GM21717 (cell line): ENCODE data around the gene MICAL3.

Experiments used
- ATAC-seq: cut with Tn5 transposase; IDR thresholded peaks from one replicate; pipeline ENCODE4 v1.9.1; 2021; ENCODE audit warnings: mild to moderate bottlenecking, moderate library complexity; ENCODE audit not compliant: unreplicated experiment

MICAL3 gene

DNA sequence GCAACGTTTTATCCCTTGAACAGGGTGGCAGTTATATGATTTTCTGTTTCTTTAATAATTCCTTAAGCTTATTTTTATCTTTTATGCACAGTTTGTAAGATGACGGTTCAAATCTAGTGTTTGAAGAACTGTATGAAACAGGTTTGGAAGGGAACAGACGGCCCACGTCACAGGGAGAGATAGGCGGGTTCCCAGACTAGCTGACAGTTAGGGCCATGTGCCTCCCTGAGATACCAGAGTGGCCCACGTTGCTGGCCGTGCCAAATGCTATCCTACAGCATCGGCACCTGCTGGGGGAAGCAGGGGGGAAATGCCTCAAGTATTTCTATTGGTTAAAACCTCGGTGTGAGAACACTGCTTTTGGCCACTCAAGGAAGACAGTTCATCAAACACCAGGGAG, 199.9 kb downstream of the MICAL3 start:
- no peak for ATAC-seq

DNA sequence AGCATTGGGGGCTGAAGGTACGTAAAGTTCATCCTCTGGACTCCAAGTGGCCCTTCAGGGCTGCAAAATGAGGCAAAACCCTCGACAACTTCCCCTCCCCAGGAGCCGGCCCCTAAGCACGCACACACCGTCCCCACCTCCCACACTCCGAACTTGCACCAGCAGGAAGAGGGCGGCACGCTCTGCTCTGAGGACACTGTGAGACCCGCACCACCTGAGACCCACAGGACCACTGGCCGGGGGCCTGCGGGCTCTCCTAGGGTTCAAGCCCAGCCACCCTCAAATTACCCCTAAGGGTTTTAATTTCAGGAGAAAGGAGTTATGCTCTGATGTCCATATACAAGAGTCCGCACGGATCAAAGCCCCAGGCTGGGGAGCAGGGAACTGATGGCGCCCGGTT, 200.4 kb downstream of the MICAL3 start:
- ATAC-seq = no peak

DNA sequence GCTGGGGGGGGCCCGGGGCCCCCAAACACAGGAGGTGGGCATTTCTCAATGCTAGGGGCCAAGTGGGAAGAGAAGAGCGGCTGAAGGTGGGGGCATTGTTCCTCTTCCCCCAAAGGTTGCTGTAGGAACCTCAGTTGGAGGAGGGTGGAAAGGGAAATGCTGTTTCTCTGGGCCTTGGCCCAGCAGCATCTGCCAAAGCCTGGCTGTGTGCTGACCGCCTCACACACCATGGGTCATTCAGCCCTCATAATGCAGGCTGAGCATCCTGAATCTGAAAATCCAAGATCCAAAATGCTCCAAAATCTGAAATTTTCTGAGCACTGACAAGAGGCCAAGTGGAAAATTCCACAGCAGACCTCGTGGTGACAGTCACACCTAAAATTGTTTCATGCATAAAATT, 201.1 kb downstream of the MICAL3 start:
- ATAC-seq = no peak

DNA sequence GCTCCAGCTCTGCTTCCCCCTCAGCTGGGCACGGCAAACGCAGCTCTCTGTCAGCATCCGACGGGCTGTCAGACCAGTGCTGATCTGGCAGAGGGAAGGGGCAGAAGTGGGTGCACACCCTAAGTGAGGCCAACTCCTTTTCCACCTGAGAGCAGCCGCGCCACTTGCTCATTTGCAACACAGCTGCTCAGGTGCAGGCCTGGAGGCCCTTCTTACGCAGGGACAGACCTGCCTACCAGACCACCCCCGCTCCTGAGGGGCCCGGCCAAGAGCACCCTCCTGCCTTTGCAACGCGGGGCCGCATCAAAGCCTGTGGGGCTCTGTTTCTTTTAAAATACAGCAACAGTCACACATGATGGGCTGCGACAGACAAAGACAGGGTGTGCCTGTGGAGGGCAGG, 202.3 kb downstream of the MICAL3 start:
- no peak for ATAC-seq

DNA sequence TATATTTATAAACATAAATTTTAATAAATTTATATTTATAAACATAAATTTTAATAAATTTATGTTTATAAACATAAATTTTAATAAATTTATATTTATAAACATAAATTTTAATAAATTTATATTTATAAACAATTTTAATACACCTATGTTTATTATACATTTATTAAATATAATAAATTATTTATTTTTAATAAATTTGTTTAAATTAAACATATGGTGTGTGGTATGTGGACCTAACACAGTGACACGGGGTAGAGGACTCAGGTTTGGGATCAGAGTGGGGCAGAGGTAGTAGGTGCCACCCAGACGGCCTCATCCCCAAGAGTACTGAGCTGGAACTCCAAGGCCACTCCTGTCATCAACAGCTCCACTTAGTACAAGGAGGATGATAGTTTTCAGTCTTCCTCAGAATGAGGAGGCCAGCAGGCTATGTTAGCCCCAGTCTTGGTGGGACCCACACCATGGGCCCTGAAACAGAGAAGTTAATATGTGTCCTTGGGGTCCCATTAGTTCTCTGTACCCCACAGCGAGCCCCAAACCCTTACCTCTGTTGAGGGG, 203.4 kb downstream of the MICAL3 start:
- no peak for ATAC-seq

DNA sequence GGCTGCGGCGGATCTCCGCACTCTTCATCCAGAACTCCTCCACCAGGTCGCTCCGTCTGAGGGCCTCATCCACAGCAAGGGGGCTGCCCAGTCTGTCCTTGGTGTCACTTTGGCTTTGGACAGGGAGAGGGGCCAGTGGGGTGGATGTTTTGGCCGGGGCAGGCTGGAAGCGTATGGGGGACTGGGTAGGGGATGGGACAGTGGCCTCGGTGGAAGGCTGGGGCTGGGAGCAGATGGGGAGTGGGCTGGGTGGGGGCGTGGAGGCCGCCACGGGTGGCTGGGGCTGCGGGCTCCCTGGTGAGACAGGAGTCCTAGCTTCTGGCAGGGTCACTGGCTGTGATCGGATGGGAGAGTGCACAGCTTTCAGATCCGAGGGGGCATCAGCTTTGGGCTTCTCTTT, 205.7 kb downstream of the MICAL3 start:
- ATAC-seq = no peak

DNA sequence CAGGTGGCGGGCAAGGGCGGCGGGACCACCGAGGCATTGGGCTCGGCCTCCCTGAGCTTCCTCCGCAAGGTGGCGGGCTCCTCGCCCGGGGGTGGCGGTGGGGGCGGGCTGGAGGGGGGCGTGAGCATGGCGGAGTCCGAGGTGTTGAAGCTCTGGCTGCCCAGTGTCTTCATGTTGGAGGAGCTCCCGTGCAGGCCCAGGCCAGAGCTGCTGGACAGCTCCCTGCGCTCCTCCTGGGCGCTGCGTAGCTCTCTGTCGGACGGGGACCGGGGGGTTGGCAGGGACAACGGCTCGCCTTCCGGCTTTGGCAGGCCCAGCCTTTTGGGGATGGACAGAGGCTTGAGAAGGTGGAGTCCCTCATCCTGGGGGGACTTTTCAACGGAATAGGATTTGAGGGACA, 206.2 kb downstream of the MICAL3 start:
- ATAC-seq = no peak

DNA sequence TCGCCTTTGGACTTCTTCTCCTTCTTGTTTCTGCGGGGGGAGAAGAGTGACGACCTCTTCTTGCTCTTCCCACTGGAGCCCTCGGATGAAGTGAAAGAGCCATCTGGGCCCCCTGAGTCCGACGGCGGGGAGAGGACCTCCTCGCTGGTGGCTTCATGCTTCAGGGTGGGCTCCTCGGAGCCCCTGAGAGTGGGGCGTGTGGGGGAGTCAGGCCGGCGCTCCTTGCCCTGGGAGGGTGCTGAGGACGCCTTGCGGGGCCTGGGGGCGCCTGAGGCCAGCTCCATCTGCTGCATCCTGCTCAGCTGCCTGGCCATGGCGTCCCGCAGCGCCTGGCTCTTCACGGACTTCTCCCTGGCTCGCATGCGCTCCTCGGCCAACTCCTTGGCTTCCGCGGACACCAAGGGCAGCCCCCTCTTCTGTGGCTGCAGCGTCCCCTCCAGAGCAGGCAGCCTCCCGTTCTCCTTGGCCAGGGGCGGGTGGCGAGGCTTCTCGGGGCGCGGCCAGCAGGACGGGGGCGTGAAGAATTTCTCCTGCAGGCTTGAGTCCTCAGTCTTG, 206.8 kb downstream of the MICAL3 start:
- ATAC-seq = no peak

DNA sequence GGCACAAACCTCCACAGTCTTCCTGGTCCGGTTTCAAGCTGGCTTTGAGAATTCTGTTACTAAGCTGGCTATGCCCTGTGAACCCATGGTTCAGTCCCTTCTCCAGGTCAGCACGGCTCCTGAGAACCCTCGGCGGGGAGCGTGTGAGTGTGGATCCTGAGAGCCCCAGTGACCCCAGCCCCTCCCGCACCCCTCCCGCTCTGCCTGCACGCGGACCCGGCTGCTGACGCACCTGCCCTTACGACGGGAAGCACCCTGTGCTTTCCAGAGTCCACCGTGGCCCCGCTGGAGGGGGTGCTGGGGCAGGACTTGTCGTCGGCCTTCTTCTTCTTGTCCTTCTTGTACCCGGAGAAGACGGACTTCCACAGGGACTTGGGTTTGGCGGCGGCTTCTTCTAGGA, 207.3 kb downstream of the MICAL3 start:
- ATAC-seq = no peak

DNA sequence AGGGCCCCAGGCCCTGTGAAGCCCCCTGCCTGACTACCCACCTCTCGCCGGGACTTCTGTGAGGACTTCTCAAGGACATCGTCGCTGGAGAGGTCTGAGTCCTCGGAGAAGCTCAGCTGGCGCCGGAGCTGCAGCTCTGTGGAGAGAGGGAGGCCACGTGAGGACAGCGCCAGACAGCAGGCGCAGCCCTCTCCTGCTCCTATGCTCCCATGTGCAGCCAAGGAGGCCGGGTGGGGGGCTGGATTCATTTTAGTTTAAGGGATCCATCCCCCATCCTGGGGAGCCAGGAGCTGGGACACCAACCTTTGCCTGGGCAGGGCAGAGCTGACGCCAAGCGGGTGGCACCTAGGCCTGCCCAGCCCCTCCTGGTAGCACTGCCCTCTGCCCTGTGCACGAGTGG, 207.7 kb downstream of the MICAL3 start:
- ATAC-seq = no peak

DNA sequence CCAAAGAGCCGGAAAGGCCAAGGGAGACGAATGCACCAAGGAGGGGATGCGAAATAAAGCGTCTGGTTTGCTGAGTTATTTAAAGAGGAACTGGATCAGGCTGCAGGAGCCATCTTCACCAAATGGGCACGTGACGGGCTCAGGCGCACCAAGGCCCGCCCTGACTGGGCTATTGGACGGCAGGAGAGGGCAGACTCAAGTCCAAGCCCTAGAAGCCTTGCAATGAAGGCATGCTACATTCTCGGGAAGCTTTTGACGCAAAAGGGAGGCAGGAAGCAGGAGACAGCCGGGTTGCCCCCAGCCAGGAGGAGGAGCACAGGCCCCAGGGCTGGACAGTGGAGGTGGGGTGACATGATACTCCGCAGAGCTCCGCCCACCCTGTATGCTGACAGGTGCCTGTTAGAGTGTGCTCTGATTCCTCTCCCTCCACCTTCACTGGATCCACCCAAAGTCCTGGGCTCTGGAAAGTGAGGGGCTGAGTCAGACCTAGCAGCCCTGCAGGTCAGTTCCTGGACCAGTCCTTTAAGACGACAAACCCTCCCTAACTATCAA, 208.6 kb downstream of the MICAL3 start:
- ATAC-seq = no peak

DNA sequence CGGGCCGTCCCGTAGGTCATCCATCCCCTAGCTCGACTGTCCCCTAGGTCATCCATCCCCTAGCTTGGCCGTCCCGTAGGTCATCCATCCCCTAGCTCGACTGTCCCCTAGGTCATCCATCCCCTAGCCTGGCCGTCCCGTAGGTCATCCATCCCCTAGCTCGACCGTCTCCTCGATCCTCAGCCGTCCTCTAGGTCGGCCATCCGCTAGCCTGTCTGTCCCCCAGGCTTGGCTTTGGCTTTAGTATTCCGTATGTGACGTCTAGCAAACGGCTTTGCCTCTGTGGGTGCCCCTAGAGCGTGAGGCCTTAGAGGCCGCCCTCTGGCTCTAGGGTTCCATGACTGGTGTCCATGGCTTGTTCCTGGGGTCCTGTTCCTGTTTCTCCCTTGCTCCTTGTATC, 209.5 kb downstream of the MICAL3 start:
- no peak for ATAC-seq

DNA sequence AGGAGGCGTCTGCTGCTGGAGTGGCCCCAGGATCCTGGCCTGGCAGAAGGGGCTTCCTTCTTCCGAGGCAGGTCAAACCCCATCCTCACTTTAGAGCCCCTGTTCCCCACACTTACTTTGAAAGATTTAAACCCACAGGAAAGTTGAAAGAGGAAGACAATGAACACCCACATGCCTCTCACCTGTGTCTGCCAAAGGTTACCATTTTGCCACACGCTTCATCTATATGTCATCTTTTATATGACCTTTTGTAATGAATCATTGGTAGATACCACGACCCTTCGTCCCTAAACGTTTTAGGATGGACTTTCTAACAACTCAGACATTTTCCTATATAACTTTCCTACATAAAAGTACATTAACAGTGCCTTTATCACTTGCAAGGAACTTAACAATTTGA, 210.3 kb downstream of the MICAL3 start:
- ATAC-seq = no peak

DNA sequence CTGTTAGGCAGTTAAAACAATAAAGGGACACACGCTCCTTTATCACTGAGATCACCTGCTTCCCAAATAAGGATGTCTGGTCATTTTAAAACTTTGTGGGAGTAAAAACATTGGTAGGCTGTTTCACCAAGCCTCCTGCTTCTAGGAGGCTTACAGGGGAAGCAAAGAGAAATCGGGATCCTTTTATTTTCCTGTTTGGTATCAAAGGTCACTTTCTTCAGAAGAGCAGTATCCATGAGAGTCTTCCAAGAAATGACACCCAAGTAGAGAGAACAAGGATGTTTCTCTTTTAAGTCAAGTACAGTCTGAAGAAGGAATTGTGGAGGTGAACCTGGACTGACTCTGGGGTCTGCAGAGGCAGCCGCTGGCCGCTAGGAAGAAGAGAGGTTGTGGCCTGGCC, 213.2 kb downstream of the MICAL3 start:
- ATAC-seq = no peak

DNA sequence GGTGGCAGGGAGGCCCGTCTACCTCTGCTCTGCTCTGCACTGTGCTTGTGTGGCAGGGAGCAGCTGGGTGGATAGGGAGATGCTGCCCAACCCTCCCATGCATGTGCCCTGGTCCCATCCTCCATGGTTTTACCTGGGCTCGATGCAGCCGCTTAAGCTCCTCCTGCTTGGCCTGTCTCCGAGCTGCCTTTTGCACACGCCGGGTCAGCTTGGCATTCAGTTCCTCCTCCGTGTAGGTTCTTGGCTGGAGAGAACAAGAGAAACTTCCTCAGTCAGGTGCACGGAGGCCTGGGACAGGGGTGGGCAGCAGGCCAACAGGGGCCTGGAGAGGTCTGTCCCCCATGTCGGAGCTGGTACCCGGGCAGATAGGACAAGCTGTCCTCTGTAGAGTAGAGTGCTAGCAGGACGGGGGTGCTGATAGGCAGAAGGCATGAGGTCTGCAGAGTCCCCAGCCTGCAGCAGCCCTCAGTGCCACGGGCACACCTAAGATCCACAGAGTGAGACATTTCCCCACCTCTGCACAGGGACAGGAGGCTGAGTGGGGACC, 213.7 kb downstream of the MICAL3 start:
- ATAC-seq = no peak

DNA sequence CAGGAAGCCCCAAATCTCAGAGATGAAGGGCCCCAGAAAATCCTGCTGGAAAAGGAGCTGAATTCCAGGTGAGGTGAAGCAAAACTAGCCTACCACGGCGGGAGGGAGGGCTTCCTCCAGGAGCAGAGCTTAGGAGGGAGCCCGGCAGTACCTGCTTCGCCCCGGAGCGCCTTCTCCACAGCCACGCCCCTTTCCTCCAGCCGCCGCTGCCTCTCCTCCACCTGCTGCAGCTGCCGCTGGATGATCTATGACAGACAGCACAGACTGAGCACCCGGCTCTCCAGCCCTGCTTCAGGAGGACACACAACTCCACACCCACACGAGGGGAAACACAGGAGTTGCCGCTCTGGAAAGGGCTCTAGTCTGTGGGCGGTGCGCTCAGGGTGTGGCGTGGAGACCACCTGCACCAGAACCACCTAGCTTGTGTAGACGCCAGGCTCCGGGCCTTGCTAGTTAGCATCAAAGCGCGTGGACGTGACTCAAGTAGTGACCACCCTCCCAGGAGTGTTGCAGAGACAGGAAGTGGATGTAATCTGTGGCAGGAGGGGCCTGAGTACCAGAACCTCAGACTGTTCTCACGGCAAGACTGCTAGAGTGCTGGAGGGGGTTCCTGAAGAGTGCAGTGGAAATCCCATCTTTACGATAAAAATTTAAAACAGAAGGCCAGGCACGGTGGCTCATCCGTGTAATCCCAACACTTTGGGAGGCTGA, 215.5 kb downstream of the MICAL3 start:
- ATAC-seq = no peak

DNA sequence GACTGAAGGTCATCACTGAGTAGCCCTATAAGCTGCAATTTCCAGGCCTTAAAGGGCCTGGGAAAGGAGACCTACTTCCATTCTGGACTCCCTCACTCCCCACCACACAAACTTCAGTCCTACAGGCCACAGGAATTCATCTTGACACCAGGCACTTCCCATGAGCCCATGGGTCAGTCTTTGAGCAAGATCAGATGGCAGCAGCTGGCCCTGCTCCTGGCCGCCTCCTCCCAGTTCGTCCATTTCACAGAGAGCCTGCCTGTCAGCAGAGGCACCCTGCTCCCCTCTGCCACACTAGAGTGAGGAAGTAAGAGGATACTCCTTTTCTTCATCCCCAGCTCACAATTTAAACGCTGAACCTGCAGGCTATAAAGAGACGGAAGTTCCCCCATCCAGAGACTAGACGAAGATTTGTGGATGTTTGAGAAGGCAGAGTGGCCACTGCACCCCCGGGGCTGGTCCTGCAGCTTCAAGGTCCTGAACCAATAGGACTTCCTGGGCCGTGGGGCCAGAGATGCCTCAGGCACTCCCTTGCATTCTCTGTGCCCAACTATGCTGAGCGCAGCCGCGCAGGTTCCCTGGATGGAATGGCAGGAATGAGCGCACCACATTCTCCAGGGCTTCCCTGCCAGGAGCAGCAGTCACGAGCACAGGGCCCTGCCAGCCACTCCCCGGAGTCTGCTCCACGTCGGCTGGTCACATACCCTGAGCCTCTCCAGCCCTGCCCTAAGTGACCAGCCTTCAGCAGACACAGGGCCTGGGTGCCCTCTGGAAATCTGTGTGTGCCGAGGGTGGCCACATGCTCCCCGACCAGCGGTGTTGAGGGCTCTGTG, 216.6 kb downstream of the MICAL3 start:
- no peak for ATAC-seq

DNA sequence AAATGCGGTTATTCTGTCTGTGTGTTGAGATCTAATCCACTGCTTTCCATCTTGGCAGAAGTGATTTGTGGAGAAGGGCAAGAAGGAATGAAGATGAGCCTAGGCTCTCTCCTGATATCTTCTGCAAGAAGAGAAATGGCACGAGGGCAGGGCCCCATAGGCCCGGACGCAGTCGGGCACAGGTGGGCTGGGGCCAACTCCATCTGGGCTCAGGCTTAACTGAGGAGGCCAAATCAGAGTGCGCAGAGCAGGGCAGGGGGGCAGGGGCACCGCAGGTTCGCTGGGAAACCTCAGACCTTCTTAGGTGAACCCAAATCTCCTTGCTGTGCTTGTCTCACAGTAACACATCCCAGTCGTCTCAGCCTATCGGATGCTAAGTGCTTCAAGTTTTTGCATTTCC, 217.3 kb downstream of the MICAL3 start:
- ATAC-seq = no peak

DNA sequence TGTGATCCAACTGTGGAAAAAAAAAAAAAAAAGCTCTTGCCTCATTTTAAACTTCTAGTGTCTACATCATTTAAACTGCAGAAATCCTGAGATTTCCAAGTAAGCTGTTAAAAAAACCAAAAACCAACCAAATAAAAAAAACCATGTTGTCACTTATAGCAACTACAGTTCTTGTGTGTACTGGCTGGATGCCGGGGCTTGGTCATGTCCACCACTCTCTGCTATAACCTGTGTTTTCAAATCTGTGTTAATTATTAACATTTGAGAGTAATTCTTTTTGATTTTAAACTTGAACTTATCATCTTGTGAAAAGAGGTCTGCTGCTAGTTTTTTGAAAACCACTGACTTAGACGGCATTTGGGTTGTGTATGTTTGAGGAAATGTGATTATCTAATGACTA, 217.9 kb downstream of the MICAL3 start:
- ATAC-seq = no peak

DNA sequence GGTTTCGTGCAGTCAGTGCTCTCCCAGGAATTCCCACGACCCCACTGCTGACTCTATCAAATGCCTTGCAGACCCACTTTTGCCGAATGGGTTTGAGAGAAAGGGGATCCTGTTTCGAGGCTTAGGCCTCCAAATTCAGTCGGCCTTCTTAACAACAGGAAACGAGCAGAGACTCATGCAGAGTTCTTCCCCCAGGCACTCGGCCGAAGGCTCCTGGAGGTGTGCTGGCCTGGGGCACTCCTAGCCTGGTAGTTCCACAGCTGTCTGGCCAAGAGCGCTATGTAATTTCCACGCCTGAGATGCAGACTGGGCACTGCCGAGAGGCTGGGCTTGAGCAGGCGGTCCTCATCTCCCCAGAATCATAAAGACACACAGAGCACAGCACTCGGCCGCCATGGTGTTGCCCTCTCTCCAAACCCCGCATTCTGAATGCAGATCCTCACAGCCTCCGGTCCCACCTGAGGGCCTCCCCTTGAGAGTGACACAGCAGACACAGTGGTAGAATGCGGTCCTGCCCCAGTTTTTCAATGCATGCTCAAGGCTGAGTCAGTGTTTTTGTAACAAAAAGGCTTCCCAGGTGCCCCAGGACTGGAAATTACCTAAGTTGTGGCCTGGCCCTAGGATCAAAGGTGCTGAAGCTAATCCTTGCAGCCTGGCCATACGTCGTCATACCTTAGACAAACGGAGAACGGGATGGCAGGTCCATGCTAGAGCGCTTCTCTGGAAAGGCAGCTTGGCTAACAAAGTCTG, 219.9 kb downstream of the MICAL3 start:
- no peak for ATAC-seq
